Upper lobe of left lung (tissue), 6 donors: ENCODE data around the gene PFKP. TPM values are rescaled to one million over a fixed set of nuclear protein-coding genes. Genes with fewer than 3 reads are reported as not detected.

Experiments used
- ATAC-seq, 2 donors: fragments of 200-7000 bp; cut with Tn5 transposase; one replicate each; pipeline ENCODE4 v1.9.1; 2022; ENCODE audit warnings: mild to moderate bottlenecking in 2 of 2, moderate library complexity in 2 of 2; ENCODE audit not compliant: low FRiP score in 2 of 2
- DNase-seq, 2 donors: peaks; one replicate each; pipeline ENCODE4 v3.0.0-alpha.2; 2019 to 2020
- H3K27ac ChIP-seq, 4 donors: fragments of 200-600 bp; sonication (generic); one replicate each; pipeline ENCODE4 v1.5.1; 2016 to 2019
- H3K27me3 ChIP-seq, 4 donors: fragments of 200-600 bp; sonication (generic); one replicate each; pipeline ENCODE4 v1.5.1; 2017 to 2019
- H3K36me3 ChIP-seq, 4 donors: fragments of 200-600 bp; sonication (generic); one replicate each; pipeline ENCODE4 v1.5.1; 2016 to 2019
- H3K4me1 ChIP-seq, 4 donors: fragments of 200-600 bp; sonication (generic); one replicate each; pipeline ENCODE4 v1.5.1; 2018 to 2019
- H3K4me3 ChIP-seq, 4 donors: fragments of 200-600 bp; sonication (generic); one replicate each; pipeline ENCODE4 v1.5.1; 2017 to 2019; ENCODE audit warnings: mild to moderate bottlenecking in 2 of 4, moderate library complexity in 1 of 4
- H3K9me3 ChIP-seq, 4 donors: fragments of 200-600 bp; sonication (generic); one replicate each; pipeline ENCODE4 v1.5.1; 2018 to 2019
- EP300 ChIP-seq, 4 donors: sonication (generic); formaldehyde crosslinking; IDR thresholded peaks; one replicate each; pipeline ENCODE4 v1.5.1; 2017; ENCODE audit warnings: antibody characterized with exemption in 4 of 4, control low read depth in 2 of 4
- POLR2A ChIP-seq, 4 donors: fragments of 450-650 bp; IDR thresholded peaks; one replicate each; pipeline ENCODE4 v1.5.1; 2016 to 2017; ENCODE audit warnings: antibody characterized with exemption in 4 of 4, mild to moderate bottlenecking in 2 of 4
- POLR2AphosphoS5 ChIP-seq, 2 donors: sonication (generic); formaldehyde crosslinking; IDR thresholded peaks; one replicate each; pipeline ENCODE4 v1.5.1; 2017; ENCODE audit warnings: antibody characterized with exemption in 2 of 2
- WGBS, 2 donors: methylation state at CpG; one replicate each; pipeline ENCODE4 v1.1.5; 2017 to 2018; 5-methylcytosine and 5-hydroxymethylcytosine counted together
- total RNA-seq, 6 donors: library from RNA; depleted of rRNA in 4 of 6; stranded (reverse); fragments of >200 nt in 4 of 6; gene quantifications; one replicate each; pipeline versions ENCODE4 v1.1.0 to v1.2.1, GENCODE V29; 2016 to 2021
- TF ChIP-seq, protein P1 (sequence below), 6 experiments: fragments of 450-650 bp in 4 of 6; fragments of 200-600 bp in 2 of 6; sonication (generic) in 2 of 6; IDR thresholded peaks; one replicate each; pipeline ENCODE4 v1.5.1; 2016 to 2019; ENCODE audit warnings: antibody characterized with exemption in 6 of 6
- donor health status: DM: no; HTN: no; CAD: no; lungs with moderate emphysema.
- donor health status: DM: no; HTN: yes; CAD: no; lungs with severe emphysema.

PFKP gene
- total RNA-seq, 6 donors from 2014 or later, result 18.9 to 42.1 (median 30.8) TPM

DNA sequence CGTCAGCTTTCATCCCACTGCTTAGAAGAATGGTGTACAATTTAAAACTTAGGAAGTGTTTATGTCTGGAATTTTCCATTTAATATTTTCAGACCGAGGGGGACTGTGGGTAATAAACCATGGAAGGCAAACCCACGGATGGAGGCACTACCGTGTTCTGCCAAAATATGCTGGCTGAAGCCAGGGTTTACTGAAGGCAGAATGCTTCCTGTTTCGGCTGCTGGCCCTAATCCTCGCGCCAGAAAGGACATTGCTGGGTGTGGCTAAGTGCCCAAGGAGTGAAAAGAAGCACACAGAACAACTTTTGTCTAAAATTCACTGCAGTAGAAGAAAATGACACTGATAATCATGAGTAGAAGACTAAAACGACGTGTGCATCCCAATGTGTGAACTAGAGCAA is 72.9 kb downstream of the PFKP start:
- H3K9me3 ChIP-seq, result no peaks in the 10 kb centered on the region
- no peak for ATAC-seq
- 73 to 89% methylated on average over 9 of the region's 9 CpGs for WGBS, 2 donors
- no peak overlapping the region for H3K27ac ChIP-seq
- H3K4me3 ChIP-seq, result no peak overlapping the region
- no peaks in the 10 kb centered on the region for H3K27me3 ChIP-seq
- DNase-seq, result no peak
- no peaks in the 10 kb centered on the region for H3K4me1 ChIP-seq
- peaks cover 50 to 100% (median 88%) of the 10 kb centered on the region in 4 donors for H3K36me3 ChIP-seq
- no peak for TF ChIP-seq EP300 (IDR thresholded peaks at IDR 0.05)
- TF ChIP-seq POLR2AphosphoS5 (IDR thresholded peaks at IDR 0.05), result no peak
- TF ChIP-seq, protein P1, sequence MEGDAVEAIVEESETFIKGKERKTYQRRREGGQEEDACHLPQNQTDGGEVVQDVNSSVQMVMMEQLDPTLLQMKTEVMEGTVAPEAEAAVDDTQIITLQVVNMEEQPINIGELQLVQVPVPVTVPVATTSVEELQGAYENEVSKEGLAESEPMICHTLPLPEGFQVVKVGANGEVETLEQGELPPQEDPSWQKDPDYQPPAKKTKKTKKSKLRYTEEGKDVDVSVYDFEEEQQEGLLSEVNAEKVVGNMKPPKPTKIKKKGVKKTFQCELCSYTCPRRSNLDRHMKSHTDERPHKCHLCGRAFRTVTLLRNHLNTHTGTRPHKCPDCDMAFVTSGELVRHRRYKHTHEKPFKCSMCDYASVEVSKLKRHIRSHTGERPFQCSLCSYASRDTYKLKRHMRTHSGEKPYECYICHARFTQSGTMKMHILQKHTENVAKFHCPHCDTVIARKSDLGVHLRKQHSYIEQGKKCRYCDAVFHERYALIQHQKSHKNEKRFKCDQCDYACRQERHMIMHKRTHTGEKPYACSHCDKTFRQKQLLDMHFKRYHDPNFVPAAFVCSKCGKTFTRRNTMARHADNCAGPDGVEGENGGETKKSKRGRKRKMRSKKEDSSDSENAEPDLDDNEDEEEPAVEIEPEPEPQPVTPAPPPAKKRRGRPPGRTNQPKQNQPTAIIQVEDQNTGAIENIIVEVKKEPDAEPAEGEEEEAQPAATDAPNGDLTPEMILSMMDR (IDR thresholded peaks at IDR 0.05), result no peak
- TF ChIP-seq POLR2A (IDR thresholded peaks at IDR 0.05), result no peak

DNA sequence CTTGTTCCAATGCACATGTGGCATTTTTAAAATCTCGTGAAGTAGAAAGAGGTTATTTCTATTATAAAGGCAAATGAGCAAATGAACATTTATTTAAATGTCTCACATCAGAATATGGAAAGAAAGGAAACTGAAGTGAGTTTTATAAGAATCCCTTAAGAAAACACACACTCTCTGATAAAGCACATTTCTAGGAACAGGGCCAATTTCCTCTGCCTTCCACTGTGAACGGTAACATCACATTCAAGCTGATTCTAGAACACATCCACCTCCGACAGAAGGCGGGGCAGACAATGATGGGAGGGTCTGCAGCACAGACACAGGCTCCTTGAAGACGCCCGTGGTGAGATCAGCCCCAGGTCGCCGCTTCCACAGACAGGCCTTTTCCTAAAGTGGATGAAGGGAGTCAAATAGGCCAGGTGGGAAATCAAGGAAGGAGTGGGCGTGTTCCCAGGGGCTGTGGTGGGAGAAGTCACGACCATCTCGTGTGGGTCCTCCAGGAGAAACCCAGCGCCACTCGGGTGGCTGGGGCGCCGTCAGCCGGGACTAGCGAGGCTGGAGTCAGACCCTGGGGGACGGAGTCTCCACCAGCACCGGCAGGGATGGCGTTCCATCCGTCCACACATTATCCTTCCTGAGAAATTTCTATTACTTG is 74.1 kb downstream of the PFKP start:
- Histone ChIP-seq H3K27me3 (no peaks in the 10 kb centered on the region), H3K27ac (no peak overlapping the region), H3K36me3 (peaks cover 55 to 100% (median 89%) of the 10 kb centered on the region in 4 donors), H3K9me3 (no peaks in the 10 kb centered on the region), H3K4me3 (no peak overlapping the region), H3K4me1 (no peaks in the 10 kb centered on the region)
- DNase-seq (peak in 1 of 2 donors; percentile 71), ATAC-seq (no peak)
- WGBS, 2 donors, result 91 to 94% methylated on average over 21 of the region's 21 CpGs
- TF ChIP-seq POLR2AphosphoS5 (IDR thresholded peaks at IDR 0.05), result no peak

DNA sequence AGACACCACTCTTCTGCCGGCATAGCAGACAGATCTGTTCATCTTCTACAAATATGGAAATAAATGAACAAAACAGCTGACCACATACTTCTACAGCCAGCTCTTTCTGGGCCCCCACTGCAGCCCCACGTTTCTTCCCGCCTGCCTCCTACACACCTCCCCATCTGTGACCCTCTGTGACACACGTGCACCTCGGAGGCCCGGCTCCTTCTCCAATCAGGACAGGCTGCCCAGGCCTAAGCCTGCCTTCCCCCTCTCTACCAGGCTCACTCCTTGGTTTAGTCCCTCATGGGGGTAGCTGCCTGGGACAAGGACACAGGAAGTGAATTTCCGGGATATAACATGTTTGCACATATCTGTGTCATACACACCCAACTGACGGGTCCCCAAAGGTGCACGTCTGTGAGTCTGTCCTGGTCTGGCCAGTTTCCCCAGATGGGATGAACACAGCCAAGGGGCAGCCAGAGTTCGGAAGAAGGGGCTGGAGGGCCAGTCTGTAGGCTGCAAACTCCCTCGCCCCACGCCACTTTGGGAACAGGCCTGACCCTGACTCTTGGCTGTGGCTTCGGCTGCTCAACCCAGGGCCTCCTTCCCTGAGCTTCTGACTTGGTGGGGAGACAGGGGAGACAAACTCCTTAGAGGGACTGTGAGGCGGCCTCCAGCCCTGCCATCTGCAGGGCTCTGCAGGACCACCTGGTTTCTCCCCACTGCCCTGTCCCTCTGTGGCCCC is 75.0 kb downstream of the PFKP start:
- DNase-seq (no peak), ATAC-seq (no peak)
- H3K9me3 ChIP-seq, result no peaks in the 10 kb centered on the region
- H3K27me3 ChIP-seq, result no peaks in the 10 kb centered on the region
- H3K4me1 ChIP-seq, result no peaks in the 10 kb centered on the region
- 88 to 90% methylated on average over 8 to 14 of the region's 14 CpGs for WGBS, 2 donors
- H3K36me3 ChIP-seq, result peaks cover 57 to 100% (median 89%) of the 10 kb centered on the region in 4 donors
- no peak overlapping the region for H3K4me3 ChIP-seq
- no peak for TF ChIP-seq POLR2AphosphoS5 (IDR thresholded peaks at IDR 0.05)
- no peak for TF ChIP-seq EP300 (IDR thresholded peaks at IDR 0.05)
- no peak for TF ChIP-seq POLR2A (IDR thresholded peaks at IDR 0.05)
- TF ChIP-seq, protein P1 (IDR thresholded peaks at IDR 0.05), result no peak
- no peak overlapping the region for H3K27ac ChIP-seq

DNA sequence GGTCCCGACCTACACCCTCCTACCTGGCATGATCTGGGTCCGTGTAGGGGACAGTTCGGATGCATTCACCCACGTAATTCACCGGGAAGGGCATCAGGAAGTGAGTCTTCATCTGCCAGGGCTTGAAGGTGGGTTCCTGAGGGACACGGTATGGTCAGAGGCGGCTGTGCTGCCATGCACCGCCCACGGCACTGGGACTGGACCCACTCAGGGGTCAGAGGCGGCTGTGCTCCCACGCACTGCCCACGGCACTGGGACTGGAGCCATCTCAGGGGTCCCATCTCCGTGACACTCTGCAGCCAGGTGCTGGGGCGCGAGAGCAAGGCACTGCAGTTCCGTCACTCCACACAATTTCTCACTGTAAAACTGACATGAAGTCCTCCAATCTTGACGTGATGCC is 76.0 kb downstream of the PFKP start:
- no peak overlapping the region for H3K4me3 ChIP-seq
- H3K9me3 ChIP-seq, result no peaks in the 10 kb centered on the region
- H3K27me3 ChIP-seq, result no peaks in the 10 kb centered on the region
- H3K36me3 ChIP-seq, result peaks cover 54 to 100% (median 89%) of the 10 kb centered on the region in 4 donors
- ATAC-seq (peak in 1 of 2 donors; percentile 23), DNase-seq (peak in 1 of 2 donors; percentile 72)
- 89 to 96% methylated on average over 17 of the region's 17 CpGs for WGBS, 2 donors
- H3K27ac ChIP-seq, result no peak overlapping the region
- TF ChIP-seq EP300 (IDR thresholded peaks at IDR 0.05) (no peak), POLR2A (IDR thresholded peaks at IDR 0.05) (no peak), POLR2AphosphoS5 (IDR thresholded peaks at IDR 0.05) (no peak)
- TF ChIP-seq, protein P1 (IDR thresholded peaks at IDR 0.05), result no peak
- no peaks in the 10 kb centered on the region for H3K4me1 ChIP-seq

DNA sequence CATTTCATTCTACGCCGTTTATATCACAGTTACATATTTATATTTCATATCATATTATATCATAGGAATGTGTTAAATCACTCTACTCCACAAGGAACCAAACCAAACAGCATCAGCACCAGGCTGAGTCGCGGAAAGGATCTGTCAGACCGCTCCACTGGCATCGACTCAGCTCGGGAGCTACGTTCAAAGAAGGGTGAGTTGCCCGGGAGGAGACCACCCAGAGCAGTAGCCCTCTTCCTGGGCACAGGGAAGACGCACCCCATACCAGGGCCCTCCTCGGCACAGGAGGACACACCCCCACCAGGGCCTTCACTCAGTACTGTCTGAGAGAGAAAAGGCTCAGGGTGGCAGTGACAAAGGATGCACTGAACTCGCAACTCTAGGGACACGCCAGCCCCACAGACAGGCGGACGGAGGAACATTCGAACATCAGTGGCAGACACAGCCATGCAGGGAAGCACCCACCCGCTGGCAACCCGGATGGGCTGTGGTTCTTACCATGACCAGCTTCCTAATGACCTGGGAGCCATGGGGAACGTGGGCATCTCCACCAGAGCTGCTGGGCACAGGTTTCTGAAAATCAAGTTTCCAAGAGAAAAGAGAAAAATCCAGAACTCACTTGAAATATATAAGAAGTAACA is 76.6 kb downstream of the PFKP start:
- 94 to 96% methylated on average over 19 of the region's 19 CpGs for WGBS, 2 donors
- peaks cover 54 to 100% (median 89%) of the 10 kb centered on the region in 4 donors for H3K36me3 ChIP-seq
- no peak for DNase-seq

More for the DNA sequence above, 76.6 kb downstream of the PFKP start:
- Histone ChIP-seq H3K27me3 (no peaks in the 10 kb centered on the region), H3K27ac (no peak overlapping the region), H3K9me3 (no peaks in the 10 kb centered on the region), H3K4me3 (no peak overlapping the region), H3K4me1 (no peaks in the 10 kb centered on the region)
- TF ChIP-seq, protein P1 (IDR thresholded peaks at IDR 0.05), result no peak
- TF ChIP-seq EP300 (IDR thresholded peaks at IDR 0.05) (no peak), POLR2A (IDR thresholded peaks at IDR 0.05) (no peak)
- ATAC-seq, result no peak
